Astrocyte (in vitro differentiated cells and primary cell): ENCODE measurements around the gene GRAP2.

Experiments used
- EZH2 ChIP-seq: IDR thresholded peaks from 2 replicates; pipeline ENCODE4 v1.6.1; 2012; ENCODE audit warnings: mild to moderate bottlenecking, low read length, inconsistent platforms; ENCODE audit not compliant: insufficient read depth
- TF ChIP-seq, protein P1 (sequence below): IDR thresholded peaks from 2 replicates; pipeline ENCODE4 v1.5.1; 2011; ENCODE audit warnings: low read depth, mild to moderate bottlenecking, inconsistent platforms, low read length, moderate library complexity; ENCODE audit not compliant: insufficient read depth

DNA sequence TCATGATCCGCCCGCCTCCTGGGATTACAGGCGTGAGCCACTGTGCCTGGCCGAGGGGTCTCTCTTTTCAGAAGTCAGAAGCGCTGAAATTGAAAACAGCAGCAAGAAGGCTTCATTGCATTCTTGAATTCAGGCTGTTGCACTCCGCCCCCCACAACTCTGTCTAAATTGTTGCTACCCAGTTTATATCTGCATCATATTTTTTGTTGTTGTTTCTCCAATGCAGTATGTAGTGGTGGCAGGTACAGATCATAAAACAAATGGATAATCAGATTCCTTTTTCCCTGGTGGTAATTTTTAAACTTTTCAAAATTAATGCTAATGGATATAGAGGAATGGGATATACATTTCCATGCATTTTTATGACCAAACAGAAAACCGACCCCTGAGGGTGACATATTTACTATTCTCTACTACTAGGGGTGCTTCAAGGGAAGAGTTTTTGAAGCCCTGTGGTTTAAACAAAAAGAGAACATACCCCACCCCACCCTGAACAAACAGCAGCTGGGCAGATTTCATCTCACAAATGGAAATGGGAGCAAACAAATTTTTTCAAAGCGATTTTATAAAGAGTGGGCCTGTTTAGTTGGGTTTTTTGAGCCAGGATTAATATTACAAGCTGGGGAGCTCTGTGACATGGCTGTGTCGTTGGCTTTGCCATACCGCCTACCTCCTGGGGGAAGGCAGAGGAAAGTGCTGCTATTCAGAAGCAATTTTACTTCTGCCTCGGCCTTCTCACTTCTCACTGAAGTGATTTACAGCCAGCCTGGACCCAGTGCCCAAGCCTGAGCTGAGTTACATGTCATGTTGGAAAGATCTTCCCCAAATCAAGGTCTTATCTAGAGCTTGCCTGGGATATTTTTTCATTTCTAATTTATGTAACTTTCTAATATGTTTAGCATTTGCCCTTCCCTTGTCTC is 43.3 kb downstream of the GRAP2 start:
- TF ChIP-seq, protein P1, sequence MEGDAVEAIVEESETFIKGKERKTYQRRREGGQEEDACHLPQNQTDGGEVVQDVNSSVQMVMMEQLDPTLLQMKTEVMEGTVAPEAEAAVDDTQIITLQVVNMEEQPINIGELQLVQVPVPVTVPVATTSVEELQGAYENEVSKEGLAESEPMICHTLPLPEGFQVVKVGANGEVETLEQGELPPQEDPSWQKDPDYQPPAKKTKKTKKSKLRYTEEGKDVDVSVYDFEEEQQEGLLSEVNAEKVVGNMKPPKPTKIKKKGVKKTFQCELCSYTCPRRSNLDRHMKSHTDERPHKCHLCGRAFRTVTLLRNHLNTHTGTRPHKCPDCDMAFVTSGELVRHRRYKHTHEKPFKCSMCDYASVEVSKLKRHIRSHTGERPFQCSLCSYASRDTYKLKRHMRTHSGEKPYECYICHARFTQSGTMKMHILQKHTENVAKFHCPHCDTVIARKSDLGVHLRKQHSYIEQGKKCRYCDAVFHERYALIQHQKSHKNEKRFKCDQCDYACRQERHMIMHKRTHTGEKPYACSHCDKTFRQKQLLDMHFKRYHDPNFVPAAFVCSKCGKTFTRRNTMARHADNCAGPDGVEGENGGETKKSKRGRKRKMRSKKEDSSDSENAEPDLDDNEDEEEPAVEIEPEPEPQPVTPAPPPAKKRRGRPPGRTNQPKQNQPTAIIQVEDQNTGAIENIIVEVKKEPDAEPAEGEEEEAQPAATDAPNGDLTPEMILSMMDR, result no peak
- no peak for TF ChIP-seq EZH2
